ENCODE measurements around the gene FAM131A. TPM values are rescaled to one million over a fixed set of nuclear protein-coding genes. Genes with fewer than 3 reads are reported as not detected.
A peak's percentile ranks its signal among the peaks of the same experiment; 100 is the strongest.

The FAM131A gene
- polyA plus RNA-seq, 1 donor from 2014 or later, result 141 TPM

- Histone ChIP-seq H3K9me2 (ENCODE audit: insufficient read depth, low read length) (no peaks in the 10 kb centered on the region), H3K36me3 (ENCODE audit: insufficient read depth, low read length) (no peaks in the 10 kb centered on the region), H3K27ac (ENCODE audit: low read length) (peak overlapping the region; percentile 99), H3K4me2 (ENCODE audit: low read length) (peak overlapping the region; percentile 94), H2AFZ (ENCODE audit: low read depth, low read length) (no peak overlapping the region), H4K20me1 (ENCODE audit: insufficient read depth) (no peaks in the 10 kb centered on the region), H3F3A (ENCODE audit: insufficient read depth, low read length, poor library complexity, severe bottlenecking) (peaks cover 10% of the 10 kb centered on the region), H3K27me3 (ENCODE audit: insufficient read depth, low read depth, low read length) (no peaks in the 10 kb centered on the region), H3K4me3 (ENCODE audit: low read length) (peak overlapping the region; percentile 95), H3K9me3 (ENCODE audit: low read length) (no peaks in the 10 kb centered on the region), H3K9ac (ENCODE audit: low read length) (peak overlapping the region; percentile 98), H3K79me2 (replicated peaks; ENCODE audit: insufficient read depth, low read length) (peaks cover 37% of the 10 kb centered on the region)
- no peak for TF ChIP-seq TAF1 (IDR thresholded peaks at IDR 0.05; ENCODE audit: low read depth)
- peak; percentile 35 for TF ChIP-seq POLR2AphosphoS5 (IDR thresholded peaks at IDR 0.05)
Measured at GRCh38 chr3:184336547-184337398, 627 bp upstream of the FAM131A start.

GRCh38 chr3:184337981-184338380 lies 581 bp downstream of the FAM131A start:
- no peaks in the 10 kb centered on the region for H3K36me3 ChIP-seq (ENCODE audit: insufficient read depth, low read length)
- H3K27ac ChIP-seq (ENCODE audit: low read length), result peak overlapping the region; percentile 99
- no peak overlapping the region for H2AFZ ChIP-seq (ENCODE audit: low read depth, low read length)
- H3K27me3 ChIP-seq (ENCODE audit: insufficient read depth, low read depth, low read length), result no peaks in the 10 kb centered on the region
- H3K79me2 ChIP-seq (replicated peaks; ENCODE audit: insufficient read depth, low read length), result peaks cover 37% of the 10 kb centered on the region
- no peak for TF ChIP-seq EP300 (conservative IDR thresholded peaks at IDR 0.05; ENCODE audit: poor library complexity, severe bottlenecking)
- no peak for TF ChIP-seq SMC3 (conservative IDR thresholded peaks at IDR 0.05; ENCODE audit: poor library complexity)
- no peak for TF ChIP-seq REST (IDR thresholded peaks at IDR 0.05; ENCODE audit: borderline replicate concordance)
- no peak for TF ChIP-seq RAD21 (conservative IDR thresholded peaks at IDR 0.05)
- TF ChIP-seq POLR2AphosphoS5 (IDR thresholded peaks at IDR 0.05), result no peak
- TF ChIP-seq CTCF (IDR thresholded peaks at IDR 0.05; ENCODE audit: poor library complexity, severe bottlenecking), result no peak
- no peak for TF ChIP-seq MXI1 (conservative IDR thresholded peaks at IDR 0.05; ENCODE audit: poor library complexity, severe bottlenecking)
- TF ChIP-seq TAF1 (IDR thresholded peaks at IDR 0.05; ENCODE audit: low read depth), result no peak
- H3K9me3 ChIP-seq (ENCODE audit: low read length), result no peaks in the 10 kb centered on the region
- peak overlapping the region; percentile 95 for H3K4me3 ChIP-seq (ENCODE audit: low read length)
- H3K9me2 ChIP-seq (ENCODE audit: insufficient read depth, low read length), result no peaks in the 10 kb centered on the region
- peak overlapping the region; percentile 94 for H3K4me2 ChIP-seq (ENCODE audit: low read length)
- peak overlapping the region; percentile 98 for H3K9ac ChIP-seq (ENCODE audit: low read length)
- H3F3A ChIP-seq (ENCODE audit: insufficient read depth, low read length, poor library complexity, severe bottlenecking), result peaks cover 10% of the 10 kb centered on the region
- H4K20me1 ChIP-seq (ENCODE audit: insufficient read depth), result no peaks in the 10 kb centered on the region

All from neural cell (in vitro differentiated cells).